ENCODE measurements around the gene INSL3.

The INSL3 gene

GRCh38 chr19:17766543-17767131, 54.7 kb downstream of the INSL3 start:
- peak; percentile 96 for TF ChIP-seq CTCF (conservative IDR thresholded peaks at IDR 0.05; ENCODE audit: low read length)
- peak overlapping the region; percentile 44 for H3K4me3 ChIP-seq (ENCODE audit: low read length)
- peak; percentile 77 for DNase-seq (ENCODE audit: low read depth)

Data from AG10803 (cell line).